Measurements from ENCODE around the gene RASIP1.
"Not testable (repeated sequence)": the region's sequence is repeated elsewhere in the genome, so short reads cannot be mapped to it uniquely, and the experiment has no call there.

The RASIP1 gene

GRCh38 chr19:48740164-48740972 is at the start of gene RASIP1:
Gene RASIP1, minus strand, starts transcription at chr19:48740610. Its CDS starts 328 bp downstream, at chr19:48740282.
- DNase-seq: no peak

- not testable (repeated sequence) for DNase-seq
Observed at GRCh38 chr19:48787331-48787730, 46.9 kb upstream of the RASIP1 start.

- DNase-seq: not testable (repeated sequence)
Observed at GRCh38 chr19:48786422-48786821, 46.0 kb upstream of the RASIP1 start.

GRCh38 chr19:48784527-48784926 is 44.1 kb upstream of the RASIP1 start:
- DNase-seq: no peak

- no peak for DNase-seq
Observed at GRCh38 chr19:48780631-48781391, 40.4 kb upstream of the RASIP1 start.

- DNase-seq: no peak
Observed at GRCh38 chr19:48779636-48780035, 39.2 kb upstream of the RASIP1 start.

- DNase-seq: no peak
Observed at GRCh38 chr19:48777720-48778119, 37.3 kb upstream of the RASIP1 start.

GRCh38 chr19:48777139-48777538 is 36.7 kb upstream of the RASIP1 start:
- DNase-seq: no peak

GRCh38 chr19:48772503-48772953 is 32.1 kb upstream of the RASIP1 start:
- DNase-seq: no peak

GRCh38 chr19:48770734-48771472 is 30.5 kb upstream of the RASIP1 start:
- no peak for DNase-seq

GRCh38 chr19:48770266-48770665 is 29.9 kb upstream of the RASIP1 start:
- DNase-seq: no peak

GRCh38 chr19:48768994-48769713 is 28.7 kb upstream of the RASIP1 start:
- DNase-seq: no peak

- not testable (repeated sequence) for DNase-seq
Observed at GRCh38 chr19:48768171-48768753, 27.9 kb upstream of the RASIP1 start.

GRCh38 chr19:48765816-48766215 is 25.4 kb upstream of the RASIP1 start:
- DNase-seq: not testable (repeated sequence)

- DNase-seq: peak; percentile 41
Observed at GRCh38 chr19:48760504-48761205, 20.2 kb upstream of the RASIP1 start.

GRCh38 chr19:48757741-48758144 is 17.3 kb upstream of the RASIP1 start:
- DNase-seq: no peak

- no peak for DNase-seq
Observed at GRCh38 chr19:48757089-48757675, 16.8 kb upstream of the RASIP1 start.

- DNase-seq: no peak
Observed at GRCh38 chr19:48756686-48757085, 16.3 kb upstream of the RASIP1 start.

GRCh38 chr19:48756212-48756611 is 15.8 kb upstream of the RASIP1 start:
- no peak for DNase-seq

- DNase-seq: no peak
Observed at GRCh38 chr19:48755787-48756186, 15.4 kb upstream of the RASIP1 start.

GRCh38 chr19:48755084-48755641 is 14.8 kb upstream of the RASIP1 start, which contains the start of gene FGF21:
Gene FGF21, plus strand, starts transcription at chr19:48755524. Its CDS starts 713 bp downstream, at chr19:48756237.
- DNase-seq: no peak
